GM23338 (cell line): ENCODE data around the gene MAP2K4. TPM values are rescaled to one million over a fixed set of nuclear protein-coding genes. Genes with fewer than 3 reads are reported as not detected.

Source experiments
- ATAC-seq: fragments of 200-7000 bp; cut with Tn5 transposase; 3 replicates; pipeline ENCODE4 v1.9.1; 2020
- DNase-seq: peaks from one replicate; pipeline ENCODE4 v3.0.0-alpha.2; 2015; ENCODE audit warnings: low spot score
- H2AFZ ChIP-seq: fragments of 200-600 bp; sonication (generic); 2 replicates; pipeline ENCODE4 v1.8.0; 2016; ENCODE audit warnings: antibody characterized with exemption, mild to moderate bottlenecking, moderate library complexity
- H3F3A ChIP-seq: fragments of 200-600 bp; sonication (generic); replicated peaks from 2 replicates; pipeline ENCODE4 v1.8.0; 2017; ENCODE audit warnings: antibody characterized with exemption, mixed run types, low read depth
- H3K27ac ChIP-seq: fragments of 200-600 bp; sonication (generic); 2 replicates; pipeline ENCODE4 v1.6.1; 2016; ENCODE audit warnings: low read depth
- H3K27me3 ChIP-seq: fragments of 200-600 bp; sonication (generic); 2 replicates; pipeline ENCODE4 v1.8.0; 2016; ENCODE audit warnings: mild to moderate bottlenecking, mixed run types, moderate library complexity; ENCODE audit not compliant: insufficient read depth
- H3K36me3 ChIP-seq: fragments of 200-600 bp; sonication (generic); 2 replicates; pipeline ENCODE4 v1.8.0; 2016; ENCODE audit warnings: mild to moderate bottlenecking; ENCODE audit not compliant: insufficient read depth
- H3K4me1 ChIP-seq: fragments of 200-600 bp; sonication (generic); 2 replicates; pipeline ENCODE4 v1.8.0; 2016; ENCODE audit warnings: mild to moderate bottlenecking, moderate library complexity; ENCODE audit not compliant: insufficient read depth
- H3K4me2 ChIP-seq: fragments of 200-600 bp; sonication (generic); 2 replicates; pipeline ENCODE4 v1.7.1; 2017; ENCODE audit warnings: mixed run types
- H3K4me3 ChIP-seq: fragments of 200-600 bp; sonication (generic); 2 replicates; pipeline ENCODE4 v1.6.1; 2016; ENCODE audit warnings: mixed run types
- H3K79me2 ChIP-seq: fragments of 200-600 bp; sonication (generic); replicated peaks from 2 replicates; pipeline ENCODE4 v1.8.0; 2017; ENCODE audit warnings: mild to moderate bottlenecking; ENCODE audit not compliant: insufficient read depth
- H3K9me2 ChIP-seq: fragments of 200-600 bp; sonication (generic); 2 replicates; pipeline ENCODE4 v1.8.0; 2017; ENCODE audit not compliant: insufficient read depth
- H4K20me1 ChIP-seq: fragments of 200-600 bp; sonication (generic); replicated peaks from 2 replicates; pipeline ENCODE4 v1.8.0; 2017; ENCODE audit warnings: mild to moderate bottlenecking; ENCODE audit not compliant: insufficient read depth
- H3K27ac Mint-ChIP-seq: 2 replicates; pipeline ENCODE4 v1.8.0; 2020; ENCODE audit warnings: inconsistent platforms, mild to moderate bottlenecking, moderate library complexity, mixed read lengths
- H3K27me3 Mint-ChIP-seq: 3 replicates; pipeline ENCODE4 v1.8.0; 2022; ENCODE audit warnings: low read depth, mild to moderate bottlenecking, moderate library complexity, mixed read lengths, inconsistent platforms; ENCODE audit not compliant: insufficient read depth, poor library complexity
- H3K36me3 Mint-ChIP-seq: 3 replicates; pipeline ENCODE4 v1.8.0; 2021; ENCODE audit warnings: low read depth, mild to moderate bottlenecking, inconsistent platforms, moderate library complexity, mixed read lengths
- H3K4me1 Mint-ChIP-seq: 3 replicates; pipeline ENCODE4 v1.8.0; 2020; ENCODE audit warnings: mild to moderate bottlenecking, inconsistent platforms, mixed read lengths
- H3K4me3 Mint-ChIP-seq: 3 replicates; pipeline ENCODE4 v1.8.0; 2021; ENCODE audit warnings: moderate library complexity, mild to moderate bottlenecking, inconsistent platforms, mixed read lengths
- H3K9me3 Mint-ChIP-seq: 3 replicates; pipeline ENCODE4 v1.8.0; 2020; ENCODE audit warnings: moderate library complexity, mild to moderate bottlenecking, inconsistent platforms, mixed read lengths
- CTCF ChIP-seq, 2 experiments: fragments of 200-600 bp in 1 of 2; sonication (generic) in 1 of 2; conservative IDR thresholded peaks; 2 replicates each; pipeline versions ENCODE4 v1.5.1 to v1.6.1; 2016 to 2017; ENCODE audit warnings: antibody characterized with exemption in 2 of 2, low read depth in 2 of 2, mild to moderate bottlenecking in 2 of 2, moderate library complexity in 1 of 2
- EZH2 ChIP-seq: fragments of 200-600 bp; sonication (generic); IDR thresholded peaks from one replicate; pipeline ENCODE4 v1.8.0; 2017; ENCODE audit warnings: antibody characterized with exemption, mild to moderate bottlenecking, low read depth; ENCODE audit not compliant: unreplicated experiment
- EZH2phosphoT487 ChIP-seq: fragments of 200-600 bp; sonication (generic); IDR thresholded peaks from one replicate; pipeline ENCODE4 v1.8.1; 2018; ENCODE audit warnings: antibody characterized with exemption; ENCODE audit not compliant: unreplicated experiment
- JUNB ChIP-seq: IDR thresholded peaks from one replicate; pipeline ENCODE4 v1.6.1; 2016; ENCODE audit warnings: antibody characterized with exemption; ENCODE audit not compliant: unreplicated experiment
- NANOG ChIP-seq: IDR thresholded peaks from 2 replicates; pipeline ENCODE4 v1.6.1; 2016; ENCODE audit warnings: antibody characterized with exemption, borderline replicate concordance
- REST ChIP-seq: IDR thresholded peaks from one replicate; pipeline ENCODE4 v1.6.1; 2018; ENCODE audit warnings: antibody characterized with exemption; ENCODE audit not compliant: unreplicated experiment
- STAT1 ChIP-seq: IDR thresholded peaks from one replicate; pipeline ENCODE4 v1.6.1; 2016; ENCODE audit warnings: antibody characterized with exemption; ENCODE audit not compliant: unreplicated experiment
- ZNF114 ChIP-seq: fragments of 250-450 bp; sonication (Bioruptor Pico); IDR thresholded peaks from 2 replicates; pipeline ENCODE4 v1.5.0; 2020; ENCODE audit warnings: mild to moderate bottlenecking, moderate library complexity
- ZNF331 ChIP-seq: fragments of 250-450 bp; sonication (Bioruptor Pico); IDR thresholded peaks from 2 replicates; pipeline ENCODE4 v1.5.0; 2020; ENCODE audit warnings: low read depth, mild to moderate bottlenecking, moderate library complexity
- polyA plus RNA-seq: library from polyadenylated mRNA; unstranded; fragments of >200 nt; fragmentation: Nextera tagmentation; extraction: Ambion mirVana; gene quantifications from 2 replicates; pipeline ENCODE4 v1.2.1, GENCODE V29; 2016
- total RNA-seq: library from RNA; depleted of rRNA; stranded (reverse); fragments of >200 nt; shearing (Covaris generic); gene quantifications from 2 replicates; pipeline ENCODE4 v1.2.3, GENCODE V29; 2014

Gene MAP2K4
- total and polyA plus RNA-seq, 2 experiments from 2014 or later, result 25.3 to 36.4 TPM

- Histone ChIP-seq H3F3A (no peaks in the 10 kb centered on the region), H3K27ac (no peak overlapping the region), H2AFZ (no peak overlapping the region), H3K4me2 (no peak overlapping the region), H3K4me1 (no peaks in the 10 kb centered on the region), H3K9me2 (no peaks in the 10 kb centered on the region), H3K4me3 (no peak overlapping the region), H3K36me3 (peaks cover 7% of the 10 kb centered on the region; the same call in 1 of the 2 replicates), H3K27me3 (no peaks in the 10 kb centered on the region), H4K20me1 (no peaks in the 10 kb centered on the region), H3K79me2 (0 out of 2 replicates have a peak, but pooled peaks cover 4% of the 10 kb centered on the region)
- H3K9me3 Mint-ChIP-seq, result peaks cover 4% of the 10 kb centered on the region; the same call in 1 of the 3 replicates
- H3K36me3 Mint-ChIP-seq, result peaks cover 42% of the 10 kb centered on the region
- H3K27me3 Mint-ChIP-seq, result peaks cover 2% of the 10 kb centered on the region
- no peaks in the 10 kb centered on the region for H3K4me1 Mint-ChIP-seq
- H3K27ac Mint-ChIP-seq, result no peak overlapping the region
- no peak for TF ChIP-seq CTCF (conservative IDR thresholded peaks at IDR 0.05; ENCODE audit: low read depth in 2 of 2)
- no peak for TF ChIP-seq NANOG
- TF ChIP-seq ZNF331 (CRISPR knock-in tag), result no peak
- TF ChIP-seq REST, result no peak
- no peak for TF ChIP-seq STAT1
- no peak for TF ChIP-seq EZH2
- no peak for TF ChIP-seq EZH2phosphoT487
- no peak for ATAC-seq
- H3K4me3 Mint-ChIP-seq, result no peak overlapping the region
- no peak for DNase-seq
Measured at GRCh38 chr17:12133183-12133582, 112.5 kb downstream of the MAP2K4 start.

- Histone ChIP-seq H3K27me3 (no peaks in the 10 kb centered on the region), H3K4me1 (no peaks in the 10 kb centered on the region), H3K79me2 (0 out of 2 replicates have a peak, but pooled peaks cover 4% of the 10 kb centered on the region), H3K4me2 (no peak overlapping the region), H4K20me1 (no peaks in the 10 kb centered on the region), H3F3A (no peaks in the 10 kb centered on the region), H3K36me3 (peaks cover 7% of the 10 kb centered on the region; the same call in 1 of the 2 replicates), H3K27ac (no peak overlapping the region), H3K4me3 (no peak overlapping the region), H3K9me2 (no peaks in the 10 kb centered on the region), H2AFZ (no peak overlapping the region)
- ATAC-seq, result no peak
- Mint-ChIP-seq H3K27me3 (peaks cover 2% of the 10 kb centered on the region), H3K9me3 (peaks cover 4% of the 10 kb centered on the region; the same call in 1 of the 3 replicates), H3K4me1 (no peaks in the 10 kb centered on the region), H3K27ac (no peak overlapping the region), H3K36me3 (peaks cover 38% of the 10 kb centered on the region), H3K4me3 (no peak overlapping the region)
- DNase-seq, result no peak
- no peak for TF ChIP-seq CTCF (conservative IDR thresholded peaks at IDR 0.05; ENCODE audit: low read depth in 2 of 2)
- TF ChIP-seq ZNF114 (CRISPR knock-in tag), result no peak
- no peak for TF ChIP-seq EZH2phosphoT487
- TF ChIP-seq JUNB, result no peak
- no peak for TF ChIP-seq ZNF331 (CRISPR knock-in tag)
Measured at GRCh38 chr17:12134101-12134500, 113.4 kb downstream of the MAP2K4 start.
